Measurements from ENCODE around the gene RPL13. TPM values are rescaled to one million over a fixed set of nuclear protein-coding genes. Genes with fewer than 3 reads are reported as not detected.
"Not testable (repeated sequence)": the region's sequence is repeated elsewhere in the genome, so short reads cannot be mapped to it uniquely, and the experiment has no call there.

The RPL13 gene
- total and polyA plus RNA-seq, 2 of the 13 experiments (the other 11 are each of a cell fraction or from before 2014, with no cell fraction given), result 2,988 to 4,411 TPM

- FAIRE-seq; H2AFZ ChIP-seq (ENCODE audit: low read length); H3K9ac ChIP-seq (ENCODE audit: insufficient read depth, low read depth, low read length); H4K20me1 ChIP-seq (ENCODE audit: insufficient read depth, low read length); H3K79me2 ChIP-seq (ENCODE audit: insufficient read depth, low read length); intact Hi-C loops (cut with micrococcal nuclease; ENCODE audit: unreplicated experiment); CTCF ChIA-PET (ENCODE audit: low intra/inter-chr PET ratio, low total read pairs); BruUV-seq (replicated peaks); DNase-seq (ENCODE audit: low spot score); H3K36me3 ChIP-seq (replicated peaks in 1 of 2; ENCODE audit: control insufficient read depth in 1 of 2, insufficient read depth in 2 of 2, low read length in 2 of 2); POLR2A ChIA-PET; H3K4me2 ChIP-seq (ENCODE audit: low read depth, low read length); ATAC-seq; in situ Hi-C loops (cut with HindIII; ENCODE audit: extremely low pct_ligation_motif_present, low pct_unique_long_range_greater_than_20kb); H3K4me3 ChIP-seq (replicated peaks in 1 of 3; ENCODE audit: insufficient read depth in 1 of 3, low read depth in 2 of 3, low read length in 3 of 3); H3K27ac ChIP-seq (ENCODE audit: extremely low read length, insufficient read depth, low read length); H3K9me3 ChIP-seq (ENCODE audit: low read length): not testable (repeated sequence)
- peaks cover 0 to 37% of the 10 kb centered on the region in 2 experiments; a peak in 3 of 5 replicates for H3K27me3 ChIP-seq (ENCODE audit: control insufficient read depth in 1 of 2, insufficient read depth in 2 of 2, low read length in 2 of 2)
- 91% methylated on average over 12 of the region's 36 CpGs for WGBS (ENCODE audit: low lambda C conversion rate)
- H3K4me1 ChIP-seq (ENCODE audit: insufficient read depth, low read length), result peaks cover 41% of the 10 kb centered on the region
Observed at GRCh38 chr16:89587676-89588075, 27.2 kb downstream of the RPL13 start.

- in situ Hi-C loops (cut with HindIII; ENCODE audit: extremely low pct_ligation_motif_present, low pct_unique_long_range_greater_than_20kb), result no loop called here
- ATAC-seq, result peak; percentile 13
- H4K20me1 ChIP-seq (ENCODE audit: insufficient read depth, low read length), result no peaks in the 10 kb centered on the region
- peaks cover 35% of the 10 kb centered on the region for H3K4me1 ChIP-seq (ENCODE audit: insufficient read depth, low read length)
- no peak for TF ChIP-seq ZNF781 (CRISPR knock-in tag; IDR thresholded peaks at IDR 0.05; ENCODE audit: borderline replicate concordance, not compliant biosample characterization)
- no peak for TF ChIP-seq PHB2 (IDR thresholded peaks at IDR 0.05; ENCODE audit: partially characterized antibody)
- peak; percentile 11; the same call in 1 of the 2 replicates for TF ChIP-seq ZNF768 (CRISPR knock-in tag; IDR thresholded peaks at IDR 0.05)
- H3K9ac ChIP-seq (ENCODE audit: insufficient read depth, low read depth, low read length), result no peak overlapping the region
- POLR2A ChIA-PET, result no interaction called here
- no peaks in the 10 kb centered on the region for H3K36me3 ChIP-seq (replicated peaks in 1 of 2; ENCODE audit: control insufficient read depth in 1 of 2, insufficient read depth in 2 of 2, low read length in 2 of 2)
- no peak overlapping the region for H3K27ac ChIP-seq (ENCODE audit: extremely low read length, insufficient read depth, low read length)
- no peak for DNase-seq (ENCODE audit: low spot score)
- intact Hi-C loops (cut with micrococcal nuclease; ENCODE audit: unreplicated experiment), result no loop called here
- no peaks in the 10 kb centered on the region for H3K9me3 ChIP-seq (ENCODE audit: low read length)
- no peak for FAIRE-seq
- peaks cover 0 to 36% of the 10 kb centered on the region in 2 experiments; a peak in 3 of 5 replicates for H3K27me3 ChIP-seq (ENCODE audit: control insufficient read depth in 1 of 2, insufficient read depth in 2 of 2, low read length in 2 of 2)
- WGBS (ENCODE audit: low lambda C conversion rate), result 63% methylated on average over 20 of the region's 26 CpGs
- no peak overlapping the region for H2AFZ ChIP-seq (ENCODE audit: low read length)
- no peaks in the 10 kb centered on the region for H3K79me2 ChIP-seq (ENCODE audit: insufficient read depth, low read length)
- H3K4me2 ChIP-seq (ENCODE audit: low read depth, low read length), result no peak overlapping the region
- CTCF ChIA-PET (ENCODE audit: low intra/inter-chr PET ratio, low total read pairs), result no interaction called here
- H3K4me3 ChIP-seq (replicated peaks in 1 of 3; ENCODE audit: insufficient read depth in 1 of 3, low read depth in 2 of 3, low read length in 3 of 3), result no peak overlapping the region
- BruUV-seq (replicated peaks), result no TSS peak
Observed at GRCh38 chr16:89588413-89589109, 28.1 kb downstream of the RPL13 start.
